ENCODE data around the gene RPS29. TPM values are rescaled to one million over a fixed set of nuclear protein-coding genes. Genes with fewer than 3 reads are reported as not detected.

Gene RPS29
- total RNA-seq, 1 donor from 2014 or later: 1,393 TPM

GRCh38 chr14:49569281-49569680, 16.9 kb downstream of the RPS29 start:
- peaks cover 3% of the 10 kb centered on the region for H3K9me3 Mint-ChIP-seq
- no peak overlapping the region for H3K4me3 Mint-ChIP-seq
- peaks cover 26% of the 10 kb centered on the region for H3K36me3 Mint-ChIP-seq (ENCODE audit: low read depth)
- DNase-seq (ENCODE audit: low read depth, low spot score): no peak
- no peak for TF ChIP-seq CTCF (conservative IDR thresholded peaks at IDR 0.05)
- no peak overlapping the region for H3K27ac Mint-ChIP-seq (ENCODE audit: unreplicated experiment)
- no peaks in the 10 kb centered on the region for H3K4me1 Mint-ChIP-seq
- no peaks in the 10 kb centered on the region for H3K27me3 Mint-ChIP-seq (ENCODE audit: low read depth)

- no peaks in the 10 kb centered on the region for H3K27me3 Mint-ChIP-seq (ENCODE audit: low read depth)
- DNase-seq (ENCODE audit: low read depth, low spot score): no peak
- TF ChIP-seq CTCF (conservative IDR thresholded peaks at IDR 0.05): no peak
- H3K4me3 Mint-ChIP-seq: no peak overlapping the region
- no peak overlapping the region for H3K27ac Mint-ChIP-seq (ENCODE audit: unreplicated experiment)
- peaks cover 13% of the 10 kb centered on the region for H3K36me3 Mint-ChIP-seq (ENCODE audit: low read depth)
- peaks cover 7% of the 10 kb centered on the region for H3K9me3 Mint-ChIP-seq
- H3K4me1 Mint-ChIP-seq: no peaks in the 10 kb centered on the region
Observed at GRCh38 chr14:49566714-49567113, 19.5 kb downstream of the RPS29 start.

GRCh38 chr14:49559979-49560768, 26.0 kb downstream of the RPS29 start:
- no peak overlapping the region for H3K27ac Mint-ChIP-seq (ENCODE audit: unreplicated experiment)
- no peak for TF ChIP-seq CTCF (conservative IDR thresholded peaks at IDR 0.05)
- no peak overlapping the region for H3K4me3 Mint-ChIP-seq
- no peaks in the 10 kb centered on the region for H3K4me1 Mint-ChIP-seq
- peaks cover 7% of the 10 kb centered on the region for H3K9me3 Mint-ChIP-seq
- H3K27me3 Mint-ChIP-seq (ENCODE audit: low read depth): no peaks in the 10 kb centered on the region
- DNase-seq (ENCODE audit: low read depth, low spot score): no peak
- peaks cover 6% of the 10 kb centered on the region for H3K36me3 Mint-ChIP-seq (ENCODE audit: low read depth)

- Mint-ChIP-seq H3K27me3 (ENCODE audit: low read depth) (no peaks in the 10 kb centered on the region), H3K9me3 (no peaks in the 10 kb centered on the region), H3K27ac (ENCODE audit: unreplicated experiment) (no peak overlapping the region), H3K36me3 (ENCODE audit: low read depth) (no peaks in the 10 kb centered on the region), H3K4me1 (peaks cover 15% of the 10 kb centered on the region), H3K4me3 (no peak overlapping the region)
- TF ChIP-seq CTCF (conservative IDR thresholded peaks at IDR 0.05): no peak
- no peak for DNase-seq (ENCODE audit: low read depth, low spot score)
Observed at GRCh38 chr14:49553892-49554291, 32.3 kb downstream of the RPS29 start.

GRCh38 chr14:49553106-49553505, 33.1 kb downstream of the RPS29 start:
- no peaks in the 10 kb centered on the region for H3K36me3 Mint-ChIP-seq (ENCODE audit: low read depth)
- peaks cover 15% of the 10 kb centered on the region for H3K4me1 Mint-ChIP-seq
- no peaks in the 10 kb centered on the region for H3K9me3 Mint-ChIP-seq
- DNase-seq (ENCODE audit: low read depth, low spot score): no peak
- H3K27me3 Mint-ChIP-seq (ENCODE audit: low read depth): no peaks in the 10 kb centered on the region
- no peak overlapping the region for H3K27ac Mint-ChIP-seq (ENCODE audit: unreplicated experiment)
- TF ChIP-seq CTCF (conservative IDR thresholded peaks at IDR 0.05): no peak
- no peak overlapping the region for H3K4me3 Mint-ChIP-seq
